Gastroesophageal sphincter (tissue), 3 donors: ENCODE results near the gene ZNF845.

Source experiments
- POLR2A ChIP-seq, 2 donors: fragments of 450-650 bp; IDR thresholded peaks; one replicate each; pipeline ENCODE4 v1.6.1; 2017; ENCODE audit warnings: antibody characterized with exemption in 2 of 2, mild to moderate bottlenecking in 2 of 2, moderate library complexity in 1 of 2
- POLR2AphosphoS5 ChIP-seq: sonication (generic); formaldehyde crosslinking; IDR thresholded peaks from one replicate; pipeline ENCODE4 v1.6.1; 2017; ENCODE audit warnings: antibody characterized with exemption
- TF ChIP-seq, protein P1 (sequence below), 4 experiments: fragments of 200-600 bp in 2 of 4; fragments of 450-650 bp in 2 of 4; sonication (generic) in 1 of 4; IDR thresholded peaks; one replicate each; pipeline ENCODE4 v1.5.1; 2017 to 2019; ENCODE audit warnings: antibody characterized with exemption in 4 of 4, mild to moderate bottlenecking in 2 of 4, moderate library complexity in 2 of 4

DNA sequence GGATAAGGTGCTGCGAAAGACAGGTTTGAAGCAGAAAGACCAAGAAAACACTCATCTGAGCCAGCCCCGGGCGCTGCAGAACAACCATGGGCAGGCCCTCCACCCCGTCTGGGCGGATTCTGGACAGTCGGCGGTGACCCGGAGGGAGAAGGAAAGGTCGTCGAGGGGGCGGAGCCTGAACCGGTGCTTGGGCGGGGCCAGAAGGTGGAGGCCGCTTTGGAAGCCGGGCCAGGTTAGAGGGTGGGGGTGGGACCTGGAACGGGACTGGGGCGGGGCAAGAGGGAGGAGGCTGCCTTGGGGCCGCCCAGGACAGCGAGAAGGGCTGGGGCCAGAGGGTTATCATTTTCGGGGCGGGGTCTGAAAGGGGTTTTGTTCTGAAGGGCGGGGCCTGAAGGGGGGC lies 56.4 kb downstream of the ZNF845 start:
- TF ChIP-seq POLR2A (IDR thresholded peaks at IDR 0.05): no peak
- TF ChIP-seq, protein P1, sequence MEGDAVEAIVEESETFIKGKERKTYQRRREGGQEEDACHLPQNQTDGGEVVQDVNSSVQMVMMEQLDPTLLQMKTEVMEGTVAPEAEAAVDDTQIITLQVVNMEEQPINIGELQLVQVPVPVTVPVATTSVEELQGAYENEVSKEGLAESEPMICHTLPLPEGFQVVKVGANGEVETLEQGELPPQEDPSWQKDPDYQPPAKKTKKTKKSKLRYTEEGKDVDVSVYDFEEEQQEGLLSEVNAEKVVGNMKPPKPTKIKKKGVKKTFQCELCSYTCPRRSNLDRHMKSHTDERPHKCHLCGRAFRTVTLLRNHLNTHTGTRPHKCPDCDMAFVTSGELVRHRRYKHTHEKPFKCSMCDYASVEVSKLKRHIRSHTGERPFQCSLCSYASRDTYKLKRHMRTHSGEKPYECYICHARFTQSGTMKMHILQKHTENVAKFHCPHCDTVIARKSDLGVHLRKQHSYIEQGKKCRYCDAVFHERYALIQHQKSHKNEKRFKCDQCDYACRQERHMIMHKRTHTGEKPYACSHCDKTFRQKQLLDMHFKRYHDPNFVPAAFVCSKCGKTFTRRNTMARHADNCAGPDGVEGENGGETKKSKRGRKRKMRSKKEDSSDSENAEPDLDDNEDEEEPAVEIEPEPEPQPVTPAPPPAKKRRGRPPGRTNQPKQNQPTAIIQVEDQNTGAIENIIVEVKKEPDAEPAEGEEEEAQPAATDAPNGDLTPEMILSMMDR (IDR thresholded peaks at IDR 0.05): no peak
- no peak for TF ChIP-seq POLR2AphosphoS5
